M059J (cell line): Measurements from ENCODE around the gene LY6G5C. TPM values are rescaled to one million over a fixed set of nuclear protein-coding genes. Genes with fewer than 3 reads are reported as not detected.
A peak's percentile ranks its signal among the peaks of the same experiment; 100 is the strongest.

Source experiments
- DNase-seq: peaks from one replicate; pipeline ENCODE4 v3.0.0-alpha.2; 2012; ENCODE audit warnings: low read depth
- total RNA-seq: library from RNA; depleted of rRNA; stranded (reverse); fragments of >200 nt; shearing (Covaris generic); gene quantifications from 2 replicates; pipeline ENCODE4 v1.2.3, GENCODE V29; 2014

Gene LY6G5C
- total RNA-seq, 1 experiment from 2014 or later: 2.0 TPM

DNA sequence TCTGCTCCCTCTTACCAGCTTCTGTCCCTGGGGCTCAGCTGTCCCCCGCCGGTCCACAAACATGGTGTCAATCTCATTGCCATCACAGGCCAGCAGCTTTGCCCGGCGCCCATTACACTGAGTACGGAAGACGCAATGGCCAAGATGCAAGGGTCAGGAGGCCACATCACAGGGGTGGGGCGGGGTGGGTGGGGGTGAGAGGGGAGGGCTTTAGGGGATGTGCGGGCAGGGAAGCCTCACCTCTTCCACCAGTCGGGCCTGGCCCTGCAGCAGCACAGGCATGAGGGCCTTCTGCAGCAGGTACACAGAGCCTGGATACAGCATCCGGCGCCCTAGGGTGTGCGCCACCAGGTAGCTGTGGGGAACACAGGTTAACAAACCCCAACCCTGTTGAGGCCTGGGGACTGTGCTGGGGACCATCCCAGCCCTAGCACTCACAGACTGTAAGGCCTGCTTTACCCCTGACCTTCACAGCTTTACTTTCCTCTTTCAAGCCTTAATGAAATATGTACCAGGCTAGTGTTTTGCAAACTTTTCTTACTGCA is 10.8 kb upstream of the LY6G5C start:
- no peak for DNase-seq

DNA sequence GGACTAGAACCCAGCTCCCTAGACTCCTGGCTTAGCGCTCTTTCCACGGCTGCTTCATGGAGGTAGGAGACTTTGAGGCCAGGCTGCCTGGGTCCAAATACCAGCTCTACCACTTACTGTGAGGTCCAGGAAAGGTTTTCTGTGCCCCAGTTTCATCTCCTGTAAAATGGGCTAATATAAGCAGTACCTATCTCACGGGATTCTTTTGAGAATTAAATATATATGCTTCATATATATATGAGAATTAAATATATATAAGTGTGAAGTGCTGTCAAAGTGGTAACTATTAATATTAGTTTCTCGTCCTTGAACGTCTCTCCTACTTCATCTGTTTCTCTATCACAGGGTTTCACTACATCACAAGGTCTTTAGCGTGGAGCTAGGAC is 10.2 kb upstream of the LY6G5C start:
- no peak for DNase-seq

DNA sequence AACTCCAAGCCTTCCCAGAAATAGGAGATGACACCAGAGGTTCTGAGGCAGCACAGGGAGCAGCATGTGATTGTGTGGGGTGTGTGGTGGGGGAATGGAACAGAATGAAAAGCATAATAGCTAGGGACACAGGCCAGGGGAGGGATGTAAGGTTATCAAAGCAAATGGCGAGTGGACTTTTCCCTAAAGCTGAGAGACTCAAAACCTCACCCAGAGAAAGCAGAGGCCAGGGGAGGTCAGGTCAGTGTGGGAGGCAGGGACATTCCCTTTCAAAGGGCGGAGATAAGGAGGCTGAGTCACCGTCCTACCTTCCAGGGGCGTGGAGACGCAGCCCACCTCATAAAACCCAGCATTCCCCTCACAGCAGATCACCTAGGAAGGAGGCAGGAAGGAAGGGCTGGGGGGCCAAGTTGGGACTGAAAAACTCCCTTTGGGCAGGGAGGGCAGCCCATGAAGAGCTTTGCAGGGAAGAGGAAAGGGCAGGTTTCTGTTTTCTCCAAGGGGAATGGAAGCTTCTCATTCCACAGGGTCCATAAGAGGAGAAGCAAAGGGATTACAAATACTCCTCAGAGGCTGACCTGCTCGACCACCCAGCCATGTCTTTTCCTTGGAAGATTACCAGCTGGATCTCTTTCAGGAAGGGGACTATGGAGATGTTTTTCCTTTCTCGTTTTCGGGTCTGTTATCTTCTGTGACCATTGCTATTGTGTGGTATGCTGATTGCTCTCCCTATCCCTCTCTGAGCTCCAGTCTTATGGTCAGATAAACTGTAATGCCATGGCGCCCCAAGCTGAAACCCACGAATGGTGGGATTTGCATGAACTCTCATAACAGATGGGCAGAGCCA is 9.6 kb upstream of the LY6G5C start:
- no peak for DNase-seq

DNA sequence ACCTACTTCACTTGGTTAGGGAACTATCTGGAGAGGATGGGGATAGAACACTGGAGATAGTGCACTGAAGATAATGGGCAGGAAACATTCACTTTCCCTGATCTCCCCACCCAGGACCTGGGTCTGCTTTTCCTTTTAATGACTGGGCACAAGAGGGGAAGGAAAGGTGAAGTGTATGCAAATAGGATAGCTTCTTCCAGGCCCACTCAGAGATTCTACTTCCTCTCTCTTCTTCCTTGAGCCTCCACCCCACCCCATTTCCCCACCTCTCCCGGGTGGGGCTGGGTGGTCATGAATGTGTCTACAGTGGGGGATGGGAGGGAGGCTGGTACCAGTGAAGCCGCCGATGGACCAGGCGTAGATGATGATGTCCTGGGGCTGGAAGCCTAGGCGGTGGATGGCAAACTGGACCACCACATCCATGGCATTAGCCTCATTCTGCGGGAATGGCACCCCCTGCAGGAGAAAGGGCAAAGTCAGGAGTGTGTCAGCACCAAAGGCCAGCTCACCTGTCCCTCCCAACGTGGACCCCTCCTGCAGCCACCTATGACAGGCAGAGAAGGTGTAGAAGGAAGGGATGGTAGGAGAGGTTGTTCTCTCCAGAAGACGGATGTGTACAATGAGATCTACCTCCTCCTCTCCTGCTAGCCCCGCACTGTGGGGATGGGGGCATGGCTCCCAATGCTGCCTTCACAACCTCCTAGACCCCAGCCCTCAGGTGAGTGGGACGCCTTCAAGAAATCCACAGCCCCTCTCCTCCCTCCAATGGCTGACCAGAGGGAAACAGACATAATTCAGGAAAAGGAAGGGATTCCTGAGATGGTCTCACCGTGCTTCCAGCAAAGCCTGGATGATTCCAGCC is 8.6 kb upstream of the LY6G5C start:
- DNase-seq: no peak

DNA sequence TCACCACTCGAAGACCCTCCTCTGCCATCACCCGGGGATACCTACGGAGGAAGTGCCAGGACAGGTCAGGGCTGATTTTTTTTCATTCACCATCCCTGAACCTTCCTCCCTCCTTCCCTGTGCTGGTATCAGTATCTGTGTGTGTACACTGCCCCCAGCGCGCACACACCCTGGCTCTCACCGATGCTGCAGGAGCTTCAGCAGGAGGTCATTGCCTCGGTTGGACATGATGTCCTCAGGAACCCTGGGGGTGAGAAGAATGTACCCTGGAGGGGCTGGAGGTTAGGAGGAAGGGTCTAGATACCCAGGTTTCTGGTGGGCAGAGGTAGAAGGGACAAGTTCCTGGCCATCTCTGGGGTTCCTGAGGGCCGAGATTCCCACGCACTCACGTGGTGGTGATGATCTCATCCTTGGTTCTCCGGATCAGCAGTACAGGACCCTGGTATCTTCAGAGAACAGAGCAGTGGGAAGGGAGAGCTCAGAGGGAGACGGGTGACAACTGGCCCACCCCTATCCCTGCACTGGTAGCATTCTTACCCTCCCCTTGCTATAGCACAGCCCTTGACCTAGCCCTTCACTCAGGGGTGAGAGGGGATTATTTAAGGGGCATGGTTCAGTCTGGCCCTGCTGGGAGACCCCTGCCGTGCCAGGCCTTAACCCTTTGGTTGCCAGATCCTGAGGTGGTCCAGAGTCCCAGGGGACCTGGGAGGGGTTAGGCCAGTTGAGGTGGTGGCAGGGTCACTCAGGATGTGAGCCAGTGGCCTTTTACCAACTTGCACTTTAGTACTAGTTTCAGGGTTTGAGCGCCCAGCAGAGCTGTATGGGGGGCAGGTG is 7.2 kb upstream of the LY6G5C start:
- no peak for DNase-seq

- no peak for DNase-seq
These were observed 6.5 kb upstream of the LY6G5C start for GRCh38 chr6:31687321-31687720.

DNA sequence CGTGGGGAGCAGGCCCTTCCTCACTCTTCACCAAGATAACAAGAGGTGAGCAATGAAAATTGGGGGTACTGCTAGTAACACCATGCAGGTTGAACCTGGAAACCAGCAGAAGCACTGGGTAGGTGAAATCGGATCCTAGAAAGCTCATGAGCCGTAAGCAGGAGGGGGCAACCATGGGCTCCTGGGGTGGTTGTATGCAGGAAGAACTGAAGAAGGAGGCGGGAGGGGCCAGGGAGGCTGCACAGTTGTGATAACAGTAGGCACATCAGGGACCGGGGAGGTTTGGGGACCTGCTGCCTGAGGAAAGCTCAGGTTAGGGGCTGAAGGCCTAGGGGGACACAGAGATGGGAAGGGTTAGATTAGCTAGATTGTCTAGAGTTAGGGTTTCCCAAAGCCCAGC is 5.6 kb upstream of the LY6G5C start:
- no peak for DNase-seq

- no peak for DNase-seq
These were observed 2.7 kb upstream of the LY6G5C start for GRCh38 chr6:31683591-31683990.

DNA sequence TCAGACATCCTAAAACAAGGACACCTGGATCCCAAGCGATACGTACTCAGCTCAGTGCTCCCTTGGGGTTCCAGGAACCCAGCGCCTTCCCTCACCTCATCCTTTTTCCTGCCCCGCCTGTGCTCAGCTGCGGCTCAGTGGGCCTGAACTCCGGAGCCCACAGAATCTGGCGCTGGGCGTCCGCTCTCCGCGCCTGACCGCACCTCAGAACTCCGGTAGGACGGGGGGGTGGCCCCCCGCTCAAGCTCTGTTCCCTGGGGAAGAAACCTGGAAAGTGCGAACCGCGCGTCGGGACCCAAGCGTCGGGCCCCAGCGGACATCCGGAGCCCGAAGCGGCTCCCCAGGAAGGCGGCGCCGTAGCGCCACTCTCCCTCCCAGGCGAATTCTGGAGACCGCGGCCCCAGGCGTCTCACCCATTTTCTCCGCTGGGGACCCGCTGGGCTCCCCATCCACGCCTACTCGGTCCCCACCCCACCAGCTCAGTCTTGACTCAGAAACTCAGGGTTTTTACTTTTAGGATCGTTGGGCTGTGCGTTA is 336 bp upstream of the LY6G5C start:
- peak; percentile 67 for DNase-seq

DNA sequence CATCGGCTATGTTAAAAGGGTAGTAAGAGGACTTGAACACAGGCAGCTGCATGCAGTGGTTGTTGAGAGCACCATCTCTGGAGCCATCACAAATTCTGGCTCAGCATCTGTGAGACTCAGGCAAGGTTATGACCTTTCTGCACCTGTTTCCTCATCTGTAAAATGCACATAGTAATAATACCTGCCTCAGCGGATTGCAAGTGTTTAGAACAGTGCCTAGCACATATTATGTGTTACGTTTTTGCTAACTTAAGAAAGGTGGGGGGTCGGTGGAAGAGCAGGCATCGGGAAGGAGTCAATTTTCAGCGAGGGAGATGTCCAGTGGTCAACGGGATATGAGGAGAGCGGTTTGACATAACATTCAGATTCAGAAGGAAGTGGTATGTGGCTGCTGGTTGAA is 2.9 kb downstream of the LY6G5C start:
- no peak for DNase-seq

DNA sequence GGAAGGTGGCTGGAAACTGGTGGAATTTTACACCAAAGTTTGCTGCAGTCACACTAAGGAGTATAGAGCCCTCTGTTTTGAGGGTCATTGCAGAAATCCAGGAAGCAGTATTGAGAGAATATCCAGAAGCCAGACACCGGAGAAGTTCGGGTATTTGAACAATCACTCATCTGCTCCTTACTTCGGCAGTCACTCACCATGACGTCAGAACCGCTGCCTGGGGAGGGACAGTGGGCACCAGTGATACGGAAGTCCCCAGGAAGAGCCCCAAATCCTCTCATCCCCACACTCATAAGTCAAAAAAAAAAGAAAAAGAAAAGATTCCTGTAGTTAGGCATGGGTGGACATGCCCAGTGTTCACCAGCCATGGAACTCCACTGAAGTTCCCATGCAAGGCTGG is 4.0 kb downstream of the LY6G5C start:
- DNase-seq: no peak

- DNase-seq: no peak
These were observed 4.5 kb downstream of the LY6G5C start for GRCh38 chr6:31676322-31676903.

DNA sequence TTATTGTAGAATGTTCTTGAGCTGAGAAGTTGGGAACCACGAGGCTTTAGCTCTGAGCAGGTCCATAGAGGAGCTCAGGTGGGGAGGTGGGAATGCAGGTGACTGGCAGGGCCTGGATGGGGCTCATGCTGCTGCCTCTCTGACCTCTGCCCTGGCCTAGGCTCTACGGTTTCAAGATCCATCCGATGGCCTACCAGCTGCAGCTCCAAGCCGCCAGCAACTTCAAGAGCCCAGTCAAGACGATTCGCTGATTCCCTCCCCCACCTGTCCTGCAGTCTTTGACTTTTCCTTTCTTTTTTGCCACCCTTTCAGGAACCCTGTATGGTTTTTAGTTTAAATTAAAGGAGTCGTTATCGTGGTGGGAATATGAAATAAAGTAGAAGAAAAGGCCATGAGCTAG is 11.2 kb downstream of the LY6G5C start, which contains the start of gene LY6G5B:
TSS of gene LY6G5B (plus strand) at position 301 of the 400 bp plus-strand sequence. CDS start 975 bp downstream, outside the sequence.
- no peak for DNase-seq

- peak; percentile 33 for DNase-seq
These were observed 14.4 kb downstream of the LY6G5C start for GRCh38 chr6:31666337-31666965.

DNA sequence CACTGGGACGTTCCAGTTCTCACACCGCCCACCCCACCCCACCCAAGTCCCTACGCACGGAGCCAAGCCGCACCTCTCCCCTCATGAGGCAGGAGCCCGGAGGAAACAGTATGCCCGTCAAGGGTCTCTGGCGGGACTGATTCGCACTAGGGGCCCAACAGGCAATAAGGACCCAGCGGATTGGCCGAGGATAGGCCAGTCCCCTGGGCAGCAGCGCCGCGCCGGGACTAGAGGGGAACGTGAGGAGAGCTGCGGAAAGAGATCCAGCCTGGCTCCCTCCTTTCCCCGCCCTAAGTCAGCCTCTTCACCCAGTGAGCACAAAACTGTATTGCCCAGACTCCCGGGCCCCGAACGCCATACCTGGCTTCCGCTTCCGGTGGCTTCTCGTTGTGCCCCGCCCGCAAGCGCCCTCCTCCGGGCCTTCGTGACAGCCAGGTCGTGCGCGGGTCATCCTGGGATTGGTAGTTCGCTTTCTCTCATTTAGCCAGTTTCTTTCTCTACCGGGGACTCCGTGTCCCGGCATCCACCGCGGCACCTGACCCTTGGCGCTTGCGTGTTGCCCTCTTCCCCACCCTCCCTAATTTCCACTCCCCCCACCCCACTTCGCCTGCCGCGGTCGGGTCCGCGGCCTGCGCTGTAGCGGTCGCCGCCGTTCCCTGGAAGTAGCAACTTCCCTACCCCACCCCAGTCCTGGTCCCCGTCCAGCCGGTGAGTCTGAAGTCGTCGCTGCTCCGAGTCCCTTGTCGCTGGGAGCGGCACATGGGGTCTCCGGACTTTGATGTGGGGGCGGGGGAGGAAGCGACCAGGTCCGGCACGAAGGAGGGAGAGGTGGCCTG is 15.1 kb downstream of the LY6G5C start, which contains the start of gene CSNK2B:
TSS of gene CSNK2B (plus strand) at position 580 of the 836 bp plus-strand sequence. CDS start 752 bp downstream, outside the sequence.
- DNase-seq: peak; percentile 100

DNA sequence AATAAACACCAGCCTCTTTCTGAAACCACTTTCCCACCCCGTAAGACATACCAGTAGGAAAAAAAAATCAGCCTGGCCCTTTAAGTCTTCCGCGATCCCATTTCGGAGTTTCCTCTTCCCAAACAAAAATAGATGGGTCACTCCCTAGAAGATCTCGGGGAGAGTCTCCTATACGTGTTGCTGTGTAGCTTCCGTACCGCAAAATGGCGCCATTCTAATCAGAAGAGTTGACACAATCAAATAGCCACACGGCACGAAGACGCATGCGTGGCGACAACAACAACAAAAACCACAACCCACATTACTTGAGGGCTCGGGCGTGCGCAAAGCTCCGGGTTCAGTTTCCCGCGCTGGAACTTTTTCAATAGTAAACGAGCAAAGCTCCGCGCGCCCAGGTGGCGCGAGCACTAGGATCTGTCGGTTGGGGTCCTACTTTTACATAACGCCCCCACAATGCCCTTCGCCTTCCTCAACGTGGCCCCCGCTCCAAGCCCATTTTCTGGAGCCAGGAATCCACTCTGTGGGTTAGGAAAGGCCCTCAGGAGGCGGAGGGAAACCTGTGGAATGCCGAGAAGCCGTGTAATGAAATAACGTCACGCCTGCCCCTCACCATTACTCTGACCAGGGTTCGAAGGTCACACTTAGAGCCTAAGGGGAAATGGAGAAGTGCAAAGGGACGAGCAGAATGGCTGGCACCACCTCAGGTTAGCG is 15.9 kb downstream of the LY6G5C start, which contains the start of gene GPANK1:
TSS of gene GPANK1 (minus strand) at position 208 of the 711 bp plus-strand sequence. CDS start 519 bp downstream, outside the sequence.
- DNase-seq: peak; percentile 99

DNA sequence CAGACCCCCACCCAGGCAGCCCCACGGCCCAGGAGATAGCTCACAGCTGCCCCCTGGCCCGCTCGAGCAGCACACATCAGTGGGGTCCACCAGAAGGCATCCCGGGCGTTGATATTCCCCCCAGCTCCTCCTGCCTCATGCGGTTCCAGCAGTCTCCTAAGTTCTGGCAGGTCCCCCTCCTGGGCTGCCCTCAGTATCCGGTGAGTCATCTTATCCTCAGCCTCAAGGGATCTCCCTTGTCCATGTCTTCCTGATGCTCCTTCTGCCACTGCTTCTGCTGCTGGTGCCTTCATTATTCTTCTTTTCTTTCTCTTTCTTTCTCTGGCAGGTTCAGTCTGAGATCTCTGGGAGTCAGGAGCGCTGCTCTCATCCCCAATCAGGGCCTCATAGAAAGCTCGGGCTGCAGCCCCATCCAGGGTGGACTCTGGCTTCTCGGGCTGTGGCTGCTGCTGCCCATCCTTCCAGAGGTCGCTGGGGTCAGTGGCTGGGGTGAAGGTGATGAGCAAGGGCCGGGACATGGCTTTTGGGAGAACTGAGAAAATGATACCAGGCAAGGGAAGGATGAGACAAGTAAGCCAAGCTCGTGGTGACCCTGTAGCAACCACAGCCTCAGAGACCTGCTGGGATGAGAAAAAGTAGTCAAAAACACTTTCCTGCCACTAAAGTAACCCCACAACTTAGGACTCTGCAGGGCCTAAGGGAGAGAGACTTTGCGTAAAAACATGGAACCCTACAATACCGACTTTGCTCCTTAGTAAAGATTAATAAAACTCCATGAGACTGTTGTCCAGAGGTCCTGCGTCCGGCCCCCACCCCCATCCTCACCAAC is 16.7 kb downstream of the LY6G5C start:
- peak; percentile 95 for DNase-seq
